ENCODE measurements around the gene SIK3.

The SIK3 gene

DNA sequence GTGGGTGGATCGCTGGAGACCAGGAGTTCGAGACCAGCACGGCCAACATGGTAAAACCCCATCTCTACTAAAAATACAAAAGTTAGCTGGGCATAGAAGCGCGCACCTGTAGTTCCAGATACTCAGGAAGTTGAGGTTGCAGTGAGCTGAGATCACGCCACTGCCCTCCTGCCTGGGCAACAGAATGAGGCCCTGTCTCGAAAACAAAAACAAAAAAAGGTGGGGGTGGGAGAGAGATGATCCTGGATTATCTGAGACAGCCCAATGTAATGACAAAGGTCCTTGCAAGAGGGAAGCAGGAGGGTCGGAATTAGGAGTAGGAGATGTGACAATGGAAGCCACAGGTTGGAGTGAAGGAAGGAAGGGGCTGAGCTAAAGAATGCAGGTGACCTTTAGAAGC, 173.2 kb downstream of the SIK3 start:
- DNase-seq, result peak; percentile 64

DNA sequence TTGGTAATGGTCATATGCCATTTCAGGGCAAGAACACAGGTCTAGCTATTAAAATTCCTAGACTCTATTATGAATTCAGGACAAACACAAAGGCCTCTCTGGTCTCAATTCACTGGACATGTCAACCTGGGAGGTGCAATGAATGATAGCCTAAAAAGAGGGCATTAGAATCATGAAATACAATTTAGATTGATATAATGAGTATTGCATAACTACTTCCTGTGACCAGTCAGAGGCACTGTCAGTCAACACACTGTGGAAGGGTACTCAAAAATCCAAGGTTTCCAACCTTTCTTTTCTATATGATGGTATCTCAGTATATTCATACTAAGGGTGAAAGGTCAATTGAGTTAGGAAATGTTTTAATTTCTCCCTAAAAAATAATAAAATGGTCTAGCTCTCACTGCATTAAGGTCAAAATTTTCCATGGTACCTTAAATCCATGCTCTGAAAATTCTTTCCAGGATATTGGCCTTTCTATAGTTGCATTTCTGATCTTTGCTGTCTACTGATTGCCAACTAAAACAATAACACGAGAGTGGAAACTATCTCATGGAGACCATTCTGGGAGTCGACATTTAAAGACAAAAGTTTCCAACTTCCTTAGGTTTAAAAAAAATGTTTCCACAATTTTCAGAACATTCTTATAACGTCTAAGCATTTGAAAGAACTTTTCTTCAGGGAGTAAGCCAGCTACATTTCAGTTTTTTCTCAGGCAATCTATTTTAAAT, 179.1 kb downstream of the SIK3 start:
- no peak for DNase-seq

DNA sequence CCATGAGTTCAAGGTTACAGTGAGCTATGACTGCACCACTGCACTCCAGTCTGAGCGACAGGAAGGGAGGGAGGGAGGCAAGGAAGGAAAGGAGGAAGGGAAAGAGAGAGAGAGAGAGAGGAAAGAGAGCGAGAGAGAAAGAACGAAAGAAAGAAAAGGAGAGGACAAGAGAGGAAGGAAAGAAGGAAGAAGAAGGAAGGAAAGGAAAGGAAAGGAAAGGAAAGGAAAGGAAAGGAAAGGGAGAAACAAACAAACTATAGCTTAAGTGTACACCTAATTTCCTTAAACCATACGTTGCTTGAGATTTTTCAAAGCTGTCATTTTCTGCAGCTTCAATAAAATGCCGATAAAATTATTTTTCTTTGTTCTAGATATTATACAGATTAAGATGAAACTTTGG, 180.6 kb downstream of the SIK3 start:
- no peak for DNase-seq

DNA sequence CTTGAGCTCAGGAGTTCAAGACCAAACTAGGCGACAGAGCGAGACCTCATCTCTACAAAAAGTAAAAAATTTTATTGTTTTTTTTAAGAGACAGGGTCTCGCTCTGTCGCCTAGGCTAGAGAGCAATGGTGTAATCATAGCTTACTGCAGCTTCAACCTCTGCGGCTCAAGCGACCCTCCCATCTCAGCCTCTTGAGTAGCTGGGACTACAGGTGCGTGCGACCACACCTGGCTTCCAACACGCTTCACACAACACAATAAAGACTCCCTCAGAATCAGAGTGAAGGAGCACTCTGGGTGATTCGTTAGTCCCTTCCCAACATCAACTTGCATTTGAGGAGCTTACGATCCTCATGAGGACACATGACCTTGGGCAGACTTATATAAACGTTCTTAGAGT, 181.3 kb downstream of the SIK3 start:
- no peak for DNase-seq

DNA sequence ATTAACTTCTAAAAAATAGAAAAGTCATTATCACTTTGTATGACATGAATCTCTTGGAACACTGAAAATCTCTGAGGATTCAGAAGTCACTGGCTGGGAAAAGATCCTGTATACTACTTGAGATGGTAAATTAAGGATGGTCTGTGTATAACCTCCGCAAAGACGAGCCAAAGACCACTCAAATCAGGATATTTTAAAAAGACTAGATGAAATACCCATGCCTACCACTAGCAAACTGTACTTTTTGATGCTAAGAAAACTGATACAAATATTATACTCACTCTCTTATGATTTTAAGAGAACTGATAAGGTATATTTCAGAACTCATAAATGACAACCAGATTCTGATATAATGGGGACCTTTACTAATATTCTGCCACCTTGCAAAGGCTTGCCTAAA, 182.2 kb downstream of the SIK3 start:
- DNase-seq, result no peak

DNA sequence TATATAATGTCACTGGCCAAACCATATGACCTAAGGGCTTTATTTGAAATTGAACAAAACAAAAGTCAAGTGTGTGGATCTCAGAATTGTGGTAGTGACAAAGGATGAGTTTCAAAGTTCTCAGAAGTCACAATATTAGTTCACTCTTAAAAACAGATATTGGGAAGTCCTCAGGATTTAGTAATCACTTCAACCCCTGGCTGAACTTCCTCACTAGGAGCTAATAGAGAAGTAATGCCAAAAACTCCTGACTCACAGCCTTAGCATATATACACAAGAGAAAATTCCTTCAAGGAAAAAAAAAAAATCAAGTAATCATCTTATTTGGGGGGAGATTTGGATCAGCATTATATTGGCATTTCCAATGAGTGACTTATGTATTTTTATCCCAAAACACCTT, 185.2 kb downstream of the SIK3 start:
- DNase-seq, result no peak

DNA sequence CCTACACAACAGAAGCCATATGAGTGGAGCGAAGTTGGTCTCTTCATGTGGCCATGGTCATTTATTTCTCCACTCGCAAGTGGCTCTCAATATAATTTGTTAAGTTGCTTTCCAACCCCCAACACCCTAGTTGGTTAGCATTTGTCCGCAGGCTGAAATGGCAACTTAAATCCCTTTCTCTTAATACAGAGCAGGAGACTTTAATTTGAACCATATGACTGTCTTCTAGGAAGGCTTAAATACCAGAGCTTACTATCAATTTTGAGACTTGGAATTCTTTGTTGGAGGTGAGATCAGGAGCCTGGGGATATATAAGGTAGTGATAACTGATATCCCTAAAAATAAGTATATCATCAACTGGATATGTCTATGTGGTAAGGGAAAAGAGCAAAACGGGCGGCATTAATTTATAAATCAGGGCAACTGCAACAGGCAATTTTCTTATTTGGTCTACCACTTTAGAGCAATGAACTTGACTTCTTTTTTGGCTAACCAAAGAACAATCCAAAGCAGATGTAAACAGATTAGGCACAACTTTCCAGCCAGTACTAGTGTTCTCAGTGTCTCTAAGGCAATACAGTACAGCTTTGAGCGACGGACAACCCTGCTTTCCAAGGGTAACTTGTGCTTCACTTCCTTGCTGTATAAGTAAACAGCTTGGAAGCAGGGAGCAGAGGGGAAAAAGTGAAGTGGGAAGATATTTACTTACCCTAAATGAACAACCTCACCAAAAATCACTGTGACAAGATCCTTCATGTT, 186.1 kb downstream of the SIK3 start:
- no peak for DNase-seq

DNA sequence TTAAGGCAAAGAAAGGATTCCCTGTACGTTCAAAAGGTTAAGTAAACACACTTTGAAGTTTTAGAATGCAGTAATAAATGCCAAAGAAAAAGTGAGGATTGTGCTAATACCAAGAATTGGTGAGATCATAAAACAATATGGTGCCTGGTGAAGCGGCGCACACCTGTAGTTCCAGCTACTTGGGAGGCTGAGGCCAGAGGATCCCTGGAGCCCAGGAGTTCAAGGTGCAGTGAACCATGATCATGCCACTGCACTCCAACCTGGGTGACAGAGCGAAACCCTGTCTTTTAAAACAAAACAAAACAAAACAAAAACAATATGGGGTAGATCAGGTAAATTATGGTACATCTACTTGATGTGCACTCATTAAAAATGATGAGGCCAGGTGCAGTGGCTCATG, 187.4 kb downstream of the SIK3 start:
- DNase-seq, result no peak

DNA sequence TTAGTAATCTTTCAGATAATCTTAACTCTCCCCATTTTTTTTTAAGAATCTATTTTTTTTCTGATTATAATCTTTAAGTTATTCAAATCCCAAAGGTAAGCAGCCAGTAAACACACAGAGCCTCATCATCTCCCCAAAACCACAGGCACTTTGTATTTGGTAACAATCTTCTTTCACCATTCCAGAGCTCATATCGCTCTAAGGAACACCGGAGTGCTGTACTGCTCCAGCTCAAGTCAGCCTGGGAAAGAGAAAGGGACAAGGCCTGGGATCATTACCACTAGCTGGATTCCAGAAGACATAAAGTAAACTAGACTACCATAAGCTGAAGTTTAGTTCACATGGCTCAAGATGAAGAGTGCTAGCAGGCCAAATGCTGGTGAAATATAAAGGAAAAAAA, 187.8 kb downstream of the SIK3 start:
- DNase-seq, result no peak

DNA sequence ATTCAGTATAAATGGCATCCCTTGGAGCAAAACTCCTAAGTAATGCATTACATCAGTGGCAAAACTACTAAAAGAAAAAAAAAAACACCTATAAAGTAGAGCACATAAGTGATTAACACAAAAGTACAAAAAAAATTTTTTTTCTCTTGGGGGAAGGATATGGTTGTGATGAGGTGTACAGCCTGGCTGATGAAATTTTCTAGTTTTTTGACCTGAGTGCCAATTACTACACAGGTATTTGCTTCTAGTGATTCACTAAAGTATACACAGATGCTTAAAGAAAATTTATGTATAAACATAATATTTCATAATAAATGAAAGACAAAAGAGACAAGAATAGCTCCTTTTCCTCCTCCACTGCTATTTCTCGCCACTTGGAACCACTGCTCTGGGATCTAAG, 189.0 kb downstream of the SIK3 start:
- DNase-seq, result no peak

DNA sequence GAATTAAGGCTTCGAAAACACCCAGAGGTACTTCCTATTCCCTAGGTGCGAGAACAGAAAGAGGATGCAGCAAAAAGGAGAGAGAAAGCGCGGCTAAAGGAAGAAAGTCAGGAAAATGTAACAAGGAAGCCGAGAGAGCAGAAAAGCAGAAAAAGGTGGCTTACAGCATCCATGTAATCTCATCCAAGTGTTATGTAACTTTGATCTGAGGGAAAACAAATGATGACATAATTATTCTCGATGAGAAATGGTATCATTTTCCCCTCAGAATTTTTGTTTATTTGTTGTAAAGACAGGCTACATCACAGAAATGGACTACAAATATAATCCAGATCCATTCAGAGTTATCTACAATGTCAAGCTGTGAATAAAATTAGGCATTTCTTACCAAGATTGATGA, 191.7 kb downstream of the SIK3 start:
- DNase-seq, result no peak

DNA sequence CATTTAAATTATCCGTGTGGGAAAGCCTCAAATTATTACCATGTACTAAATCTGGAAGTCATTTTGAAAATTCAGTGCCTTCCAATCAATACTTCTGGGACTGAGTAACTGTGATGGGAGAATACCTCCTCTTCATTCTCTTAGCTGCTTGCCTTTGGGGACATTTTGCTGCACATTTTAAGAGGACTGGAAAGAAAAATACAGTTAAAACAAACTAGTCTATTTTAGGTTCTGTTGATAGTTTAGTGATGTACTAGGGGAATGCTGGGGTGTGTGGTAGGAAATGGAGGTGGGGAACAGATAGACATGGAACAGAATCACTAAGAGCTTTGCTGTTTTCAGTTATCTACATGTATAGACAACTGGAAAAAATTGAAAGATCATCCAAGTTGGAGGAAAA, 195.1 kb downstream of the SIK3 start:
- DNase-seq, result no peak

DNA sequence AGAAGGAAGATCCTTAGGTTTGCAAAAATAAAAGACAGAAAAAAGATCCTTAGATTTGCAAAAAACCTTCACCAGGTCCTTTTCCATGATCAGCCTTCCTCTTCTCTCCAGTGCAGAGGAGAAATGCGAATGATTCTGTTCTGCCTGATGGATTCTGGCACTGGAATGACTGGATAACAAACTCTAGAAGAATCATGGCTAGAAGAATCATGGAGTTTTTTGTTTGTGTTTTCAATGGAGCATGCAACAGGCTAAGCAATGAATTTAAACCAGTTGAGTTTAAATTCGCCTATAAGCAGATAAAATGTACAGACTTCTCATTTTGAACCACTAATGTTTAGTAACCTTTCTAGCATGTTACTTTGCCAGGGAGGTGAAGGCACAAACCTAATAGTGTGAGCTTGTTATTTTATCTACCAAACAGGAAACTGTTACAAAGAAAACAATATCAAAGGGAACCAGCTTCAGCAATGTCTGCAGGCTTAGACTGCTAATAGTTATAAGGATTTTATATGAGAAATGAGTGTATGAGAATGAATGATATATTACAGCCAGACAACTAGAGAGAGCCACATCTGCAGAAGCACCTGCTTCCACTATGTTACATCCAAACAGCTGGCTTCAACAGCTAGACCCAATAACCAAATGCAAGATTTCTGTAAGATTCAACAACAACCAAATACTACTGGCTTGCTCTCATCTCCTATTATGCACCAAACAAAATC, 196.1 kb downstream of the SIK3 start:
- no peak for DNase-seq

DNA sequence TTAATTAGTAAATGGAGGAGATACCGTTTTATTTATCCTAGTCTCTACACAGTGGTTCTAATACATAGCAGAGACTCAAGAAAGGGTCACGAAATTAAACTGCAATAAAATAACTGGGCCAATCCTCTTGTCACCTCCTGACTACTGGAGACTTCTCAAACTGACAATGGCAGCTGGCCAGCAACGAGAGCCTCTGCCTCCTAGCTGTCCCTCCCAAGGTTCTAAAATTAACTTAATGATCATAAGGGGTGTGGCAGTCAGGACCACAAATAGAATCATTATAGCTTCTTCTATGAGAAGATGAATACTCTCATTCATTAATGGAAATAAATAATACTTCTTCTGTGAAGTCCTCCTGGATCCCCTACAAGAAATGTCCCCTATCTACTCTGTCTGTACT, 197.0 kb downstream of the SIK3 start:
- no peak for DNase-seq

DNA sequence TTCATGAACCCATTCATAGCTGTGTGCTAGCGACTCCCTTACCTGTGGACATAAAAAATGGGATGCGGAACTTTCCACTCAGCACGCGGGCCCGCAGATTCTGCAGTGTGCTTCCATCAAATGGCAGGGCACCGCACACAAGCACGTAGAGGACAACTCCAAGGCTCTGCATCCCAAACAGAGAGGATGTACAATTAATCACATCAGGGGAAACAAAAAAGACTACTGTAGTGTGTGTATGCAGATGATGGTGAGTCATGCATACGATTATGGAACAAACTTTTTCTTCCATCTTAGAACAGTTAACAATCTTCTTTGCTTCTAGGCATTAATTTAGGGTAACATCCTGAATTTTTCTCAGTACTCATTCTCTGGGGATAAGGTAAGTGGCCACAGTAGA, 202.0 kb downstream of the SIK3 start:
- no peak for DNase-seq

DNA sequence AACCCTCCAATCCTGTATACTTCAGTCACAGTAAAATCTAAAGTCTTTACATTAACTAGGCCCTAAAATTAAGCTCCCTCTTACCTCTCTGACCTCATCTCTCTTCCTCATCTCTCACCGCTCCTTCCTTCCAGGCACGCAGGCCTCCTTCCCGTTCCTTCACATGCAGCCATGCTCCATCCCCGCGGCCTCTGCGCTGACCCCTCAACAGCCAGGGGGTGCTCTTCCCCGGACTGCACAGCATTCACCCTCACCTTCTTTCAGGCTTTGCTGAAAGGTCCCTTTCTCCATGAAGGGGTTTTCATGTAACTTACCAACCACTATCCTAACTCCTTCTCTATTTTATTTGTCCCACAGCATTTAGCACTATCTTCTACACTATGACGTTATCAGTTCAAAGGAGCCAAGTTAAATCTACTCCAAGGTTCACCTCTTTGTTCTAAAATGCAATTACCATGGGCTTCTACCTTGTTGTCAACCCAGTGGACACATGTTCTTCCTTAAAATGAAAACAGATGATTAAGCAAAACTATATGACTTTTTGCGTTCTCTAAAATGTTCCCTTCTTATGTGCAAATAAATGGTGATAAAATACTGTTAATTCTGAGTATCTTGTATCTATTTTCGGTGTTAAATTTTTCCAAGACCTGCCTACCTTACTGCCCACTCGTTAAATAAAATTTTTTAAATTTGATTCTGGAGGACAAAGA, 203.0 kb downstream of the SIK3 start:
- peak; percentile 18 for DNase-seq

DNA sequence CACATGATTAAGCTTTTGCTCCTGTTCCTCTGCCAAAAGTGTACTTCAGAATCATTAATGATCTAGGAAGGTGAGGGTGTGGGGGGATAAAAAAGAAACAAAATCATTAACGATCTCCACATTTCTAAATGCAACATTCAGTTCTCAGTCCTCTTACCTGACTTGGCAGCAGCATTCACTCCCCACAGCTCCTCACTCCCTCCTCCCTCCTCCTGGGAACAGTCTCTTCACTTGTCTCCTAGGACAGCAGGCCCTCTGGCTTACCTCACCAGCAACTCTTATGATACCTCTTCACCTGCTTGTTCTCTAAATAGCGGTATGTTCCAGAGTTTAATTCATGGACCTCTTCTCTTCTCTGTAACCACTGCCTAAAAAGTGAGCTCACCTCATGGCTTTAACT, 204.3 kb downstream of the SIK3 start:
- no peak for DNase-seq

DNA sequence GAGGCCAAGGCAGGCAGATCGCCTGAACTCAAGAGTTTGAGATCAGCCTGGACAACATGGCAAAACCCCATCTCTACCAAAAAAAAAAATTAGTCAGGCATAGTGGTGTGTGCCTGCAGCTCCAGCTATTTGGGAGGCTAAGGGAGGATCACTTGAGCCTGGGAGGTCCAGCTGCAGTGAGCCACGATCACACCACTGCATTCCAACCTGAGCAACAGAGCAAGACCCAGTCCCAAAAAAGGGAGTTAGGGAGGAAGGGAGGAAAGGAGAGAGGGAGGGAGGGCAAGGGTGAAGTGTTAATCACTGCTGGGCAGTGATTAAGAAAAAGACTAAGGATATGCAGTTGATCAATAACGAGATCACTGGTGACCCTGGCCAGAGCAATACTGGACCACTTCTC, 204.8 kb downstream of the SIK3 start:
- no peak for DNase-seq

DNA sequence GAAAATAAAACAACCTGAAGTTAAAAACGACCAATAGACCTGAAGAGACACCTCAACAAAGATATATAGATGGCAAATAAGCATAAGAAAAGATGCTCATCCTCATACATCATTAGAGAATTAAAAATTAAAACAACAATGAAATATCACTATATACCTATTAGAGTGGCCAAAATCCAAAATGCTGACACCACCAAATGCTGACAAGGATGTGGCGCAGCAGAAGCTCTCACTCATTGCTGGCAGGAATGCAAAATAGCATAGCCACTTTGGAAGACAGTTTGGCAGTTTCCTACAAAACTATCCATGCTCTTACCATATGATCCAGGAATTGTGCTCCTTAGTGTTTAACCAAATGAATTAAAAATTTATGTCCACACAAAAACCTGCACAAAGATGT, 205.9 kb downstream of the SIK3 start:
- no peak for DNase-seq

DNA sequence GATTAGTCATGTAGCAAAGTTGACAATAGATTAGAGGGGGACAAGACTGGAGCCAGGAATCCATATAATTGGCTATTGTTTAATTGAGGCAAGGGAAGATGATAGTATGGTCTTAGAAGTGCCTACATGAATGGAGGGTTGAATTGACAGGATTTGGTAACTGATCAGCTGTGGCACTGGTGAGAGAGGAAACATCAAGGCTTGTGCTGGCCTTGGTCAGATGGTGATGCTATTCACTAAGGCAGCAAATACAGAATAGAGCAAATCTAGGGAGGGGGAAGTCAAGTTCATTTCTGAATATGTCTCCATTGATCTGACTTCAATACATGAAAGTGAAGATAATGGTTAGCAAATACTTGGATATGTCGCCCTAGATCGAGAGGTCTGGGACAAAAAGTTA, 206.5 kb downstream of the SIK3 start:
- DNase-seq, result no peak

DNA sequence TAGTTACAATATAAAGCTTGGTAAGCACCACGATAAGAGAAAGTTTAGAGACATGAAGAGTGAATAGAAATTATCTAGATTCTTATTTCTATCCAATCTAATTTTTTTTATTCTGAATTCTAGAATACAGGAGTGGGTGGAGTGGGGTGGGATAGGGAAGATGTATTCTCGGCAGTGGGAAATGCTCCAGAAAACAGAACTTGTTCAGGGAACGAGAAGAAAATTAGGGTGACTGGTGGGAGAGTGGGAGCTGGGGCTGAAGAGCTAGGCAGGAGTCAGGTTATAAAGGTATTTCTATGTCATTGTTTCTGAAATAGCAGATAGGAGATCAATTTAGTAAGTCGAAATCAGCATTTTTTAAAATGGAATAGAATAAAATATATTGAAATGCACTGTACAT, 207.6 kb downstream of the SIK3 start:
- DNase-seq, result no peak

DNA sequence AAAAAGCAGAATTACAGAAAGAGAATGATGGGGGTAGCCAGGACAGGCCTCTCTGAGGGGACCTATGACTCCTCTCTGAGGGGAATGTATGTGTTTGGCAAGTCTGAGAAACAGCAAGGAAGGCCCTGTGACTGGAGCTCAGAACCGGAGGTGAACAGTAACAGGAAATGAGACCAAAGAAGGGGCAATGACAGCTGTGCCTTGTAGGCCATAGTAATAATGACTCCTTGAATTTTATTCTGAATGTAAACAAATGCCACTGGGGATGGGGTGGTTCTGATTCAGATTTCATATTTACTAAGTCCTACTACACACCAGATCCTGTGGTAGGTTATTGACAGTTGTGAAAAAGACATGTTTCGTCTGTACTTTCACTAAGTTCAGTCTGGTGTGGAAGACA, 208.0 kb downstream of the SIK3 start:
- DNase-seq, result peak; percentile 32

DNA sequence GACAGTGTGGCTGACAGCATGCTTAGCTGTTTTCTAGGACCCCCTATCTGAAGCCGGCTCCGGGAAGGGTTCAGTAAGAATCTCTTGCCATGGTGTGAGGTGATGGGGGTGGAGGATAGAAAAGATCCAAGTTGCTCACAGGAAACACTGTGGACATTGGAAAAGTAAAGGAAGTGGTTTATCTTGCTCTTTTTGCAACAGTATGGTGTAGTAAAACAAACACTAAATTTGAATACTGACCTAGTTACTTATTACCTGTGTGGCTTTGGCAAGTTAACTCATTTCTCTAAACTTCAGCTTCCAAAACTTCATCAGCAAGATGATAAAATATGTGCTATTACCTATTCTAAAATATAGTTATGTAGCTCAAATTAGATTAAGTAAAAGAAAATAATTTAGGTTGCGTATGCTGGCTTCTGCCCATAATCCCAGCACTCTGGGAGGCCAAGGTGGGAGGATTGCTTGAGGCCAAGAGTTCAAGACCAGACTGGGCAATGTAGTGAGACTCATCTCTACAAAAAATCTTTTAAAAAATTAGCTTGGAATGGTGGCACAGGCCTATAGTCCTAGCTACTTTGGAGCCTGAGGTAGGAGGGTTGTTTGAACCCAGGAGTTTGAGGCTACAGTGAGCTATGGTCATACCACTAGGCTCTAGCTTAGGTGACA, 209.2 kb downstream of the SIK3 start:
- no peak for DNase-seq

All from CD4-positive, alpha-beta T cell treated with Interleukin-10 for 1 hour (primary cell).